NCI-H2196 (cell line): ENCODE measurements around the gene VOPP1.
"Not testable (repeated sequence)": the region's sequence is repeated elsewhere in the genome, so short reads cannot be mapped to it uniquely, and the experiment has no call there.

Experiments
- DNase-seq: peaks from one replicate; lab custom pipeline; 2025; ENCODE audit not compliant: unreplicated experiment; lab: John Stamatoyannopoulos, UW

Gene VOPP1

GRCh38 chr7:55572378-55573233, at the start of gene VOPP1:
VOPP1 (minus strand) TSS chr7:55572502; CDS start chr7:55572324, 178 bp downstream.
- DNase-seq = peak; percentile 83

DNA sequence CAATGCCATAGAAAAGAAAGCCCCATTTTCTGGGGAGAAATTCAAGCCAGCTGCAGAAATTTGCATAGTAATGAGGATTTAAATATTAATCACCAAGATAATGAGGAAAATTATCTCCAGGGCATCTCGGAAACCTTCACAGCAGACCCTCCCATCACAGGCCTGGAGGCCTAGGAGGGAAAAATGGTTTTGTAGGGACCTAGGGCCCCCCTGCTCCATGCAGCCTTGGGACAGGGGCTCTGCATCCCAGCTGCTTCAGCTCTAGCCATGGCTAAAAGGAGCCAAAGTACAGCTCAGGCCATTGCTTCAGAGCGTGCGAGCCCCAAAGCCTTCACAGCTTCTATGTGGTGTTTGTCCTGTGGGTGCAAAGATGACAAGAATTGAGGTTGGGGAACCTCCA, 46.6 kb upstream of the VOPP1 start:
- no peak for DNase-seq

GRCh38 chr7:55614365-55615064, 42.2 kb upstream of the VOPP1 start:
- not testable (repeated sequence) for DNase-seq

DNA sequence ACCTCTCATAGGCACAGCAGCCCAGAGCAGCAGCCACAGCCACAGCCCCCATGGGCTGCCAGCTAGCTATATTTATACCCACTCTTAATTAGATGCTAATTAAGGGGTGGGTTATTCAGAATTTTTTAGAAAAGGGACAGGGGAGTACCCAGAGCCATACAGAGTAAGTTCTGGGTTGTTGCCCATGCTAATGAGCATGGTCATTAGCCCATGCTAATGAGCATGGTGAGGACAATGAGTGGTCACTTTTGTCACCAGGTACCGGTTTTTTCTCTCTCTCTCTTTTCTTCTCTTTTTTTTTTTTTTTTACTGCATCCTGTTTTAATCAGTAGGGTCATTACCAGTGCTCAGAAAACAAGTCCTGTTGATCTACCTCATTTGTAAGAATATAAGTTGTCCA, 37.4 kb upstream of the VOPP1 start:
- not testable (repeated sequence) for DNase-seq

DNA sequence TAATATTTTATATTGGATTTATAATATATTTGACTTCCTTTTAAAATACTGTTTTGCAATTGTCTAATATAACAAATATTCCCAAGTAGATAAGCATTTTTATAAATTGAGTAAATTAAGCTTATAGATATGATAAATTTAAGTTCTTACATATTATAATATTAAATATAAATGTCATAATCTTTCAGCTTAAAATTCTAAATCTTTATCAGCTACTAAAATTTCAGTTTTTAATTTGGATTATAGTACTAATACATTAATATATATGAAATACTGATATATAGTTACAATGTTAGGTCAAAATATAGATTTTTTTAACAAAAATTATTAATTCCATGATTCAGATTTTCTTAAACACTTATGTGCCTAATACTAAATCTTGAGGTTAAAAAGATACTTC, 33.4 kb upstream of the VOPP1 start:
- DNase-seq = not testable (repeated sequence)

GRCh38 chr7:55597944-55598499, 25.7 kb upstream of the VOPP1 start:
- not testable (repeated sequence) for DNase-seq

- not testable (repeated sequence) for DNase-seq
Observed at GRCh38 chr7:55597214-55597739, 25.0 kb upstream of the VOPP1 start.

DNA sequence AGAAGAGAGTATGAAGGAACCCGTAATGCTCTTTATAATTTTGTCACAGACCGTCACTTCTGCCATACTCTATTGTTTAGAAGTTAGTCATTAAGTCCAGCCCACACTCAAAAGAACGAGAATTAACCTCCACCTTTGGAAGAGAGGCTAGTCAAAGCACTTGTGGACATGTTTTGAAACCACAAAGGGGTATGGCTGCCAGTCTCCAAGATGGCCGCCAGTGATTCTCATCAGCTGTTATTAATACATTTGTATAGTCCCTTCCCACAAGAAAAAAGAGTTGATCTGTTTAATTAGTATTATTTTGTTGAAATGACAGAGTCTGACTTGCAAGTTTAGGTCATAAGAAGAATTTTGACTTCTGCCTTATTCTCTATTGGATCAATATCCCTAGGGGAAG, 23.2 kb upstream of the VOPP1 start:
- no peak for DNase-seq

GRCh38 chr7:55594870-55595269, 22.6 kb upstream of the VOPP1 start:
- no peak for DNase-seq

DNA sequence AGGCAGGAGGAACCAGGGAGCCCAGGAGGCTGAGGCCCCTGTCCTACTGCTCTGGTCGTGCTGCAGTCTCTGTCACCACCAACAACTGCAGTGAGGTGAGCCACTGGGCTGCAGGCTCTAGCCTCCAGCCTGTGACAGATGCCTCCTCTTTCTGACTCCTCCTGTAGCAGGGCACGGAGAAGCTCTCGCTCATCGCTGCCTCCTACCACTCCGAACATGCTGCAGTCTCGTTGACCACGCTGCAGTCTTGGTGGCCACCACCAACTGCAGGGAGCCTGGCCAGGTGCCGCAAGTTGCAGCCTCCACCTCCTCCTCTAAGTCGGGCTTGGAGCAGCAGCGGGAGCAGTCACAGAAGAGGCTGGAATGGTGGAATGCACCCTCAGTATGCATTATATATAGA, 22.1 kb upstream of the VOPP1 start:
- no peak for DNase-seq

- DNase-seq = peak; percentile 86
Observed at GRCh38 chr7:55593515-55594318, 21.4 kb upstream of the VOPP1 start.

DNA sequence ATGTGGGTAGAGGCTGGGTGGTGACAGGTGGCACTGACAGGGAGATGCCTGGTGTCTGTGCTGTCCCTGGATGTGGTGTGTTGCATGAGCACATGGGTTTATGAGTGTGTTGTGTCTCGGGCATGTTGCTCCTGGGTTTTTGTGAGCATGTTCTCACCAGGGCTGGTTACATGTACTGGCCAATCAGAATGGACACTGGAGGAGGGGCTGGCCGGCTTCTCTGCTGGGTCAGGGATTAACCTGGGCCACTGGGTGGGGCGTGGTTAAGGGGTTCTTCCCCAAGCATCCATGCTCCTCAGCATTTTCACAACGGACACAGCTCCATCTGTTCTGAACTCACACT, 20.8 kb upstream of the VOPP1 start:
- no peak for DNase-seq

- no peak for DNase-seq
Observed at GRCh38 chr7:55592492-55592891, 20.2 kb upstream of the VOPP1 start.

DNA sequence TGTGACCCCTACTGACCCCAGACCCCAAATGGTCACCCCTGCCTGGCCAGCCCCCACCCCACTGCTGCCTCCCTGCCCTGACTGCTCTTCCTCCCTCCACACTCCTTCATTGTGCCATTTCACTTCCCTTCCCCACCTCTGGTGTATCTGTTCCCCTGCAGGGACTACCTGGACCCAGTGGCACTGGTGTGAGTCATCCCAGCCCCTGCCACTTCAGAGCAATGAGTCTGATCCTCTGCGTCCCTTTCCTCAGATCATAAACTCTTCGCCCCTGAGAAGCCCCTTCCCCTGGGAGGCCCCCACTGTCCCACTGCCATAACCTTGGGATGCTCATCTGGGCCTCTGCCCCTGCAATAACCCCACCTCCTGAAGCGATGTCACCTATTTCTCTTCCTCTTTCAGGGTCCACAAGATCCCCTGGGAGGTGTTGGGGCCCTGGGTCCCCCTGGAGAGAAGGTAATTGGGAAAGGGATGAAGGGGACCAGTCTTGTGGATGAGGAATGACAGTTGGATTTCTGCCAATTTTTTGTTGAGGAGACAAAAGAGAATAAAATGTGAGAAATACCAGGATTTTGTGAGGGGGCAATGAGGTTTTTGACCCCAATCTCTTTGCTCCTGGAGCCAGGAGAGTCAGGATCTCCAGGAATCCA, 19.1 kb upstream of the VOPP1 start:
- DNase-seq = no peak

DNA sequence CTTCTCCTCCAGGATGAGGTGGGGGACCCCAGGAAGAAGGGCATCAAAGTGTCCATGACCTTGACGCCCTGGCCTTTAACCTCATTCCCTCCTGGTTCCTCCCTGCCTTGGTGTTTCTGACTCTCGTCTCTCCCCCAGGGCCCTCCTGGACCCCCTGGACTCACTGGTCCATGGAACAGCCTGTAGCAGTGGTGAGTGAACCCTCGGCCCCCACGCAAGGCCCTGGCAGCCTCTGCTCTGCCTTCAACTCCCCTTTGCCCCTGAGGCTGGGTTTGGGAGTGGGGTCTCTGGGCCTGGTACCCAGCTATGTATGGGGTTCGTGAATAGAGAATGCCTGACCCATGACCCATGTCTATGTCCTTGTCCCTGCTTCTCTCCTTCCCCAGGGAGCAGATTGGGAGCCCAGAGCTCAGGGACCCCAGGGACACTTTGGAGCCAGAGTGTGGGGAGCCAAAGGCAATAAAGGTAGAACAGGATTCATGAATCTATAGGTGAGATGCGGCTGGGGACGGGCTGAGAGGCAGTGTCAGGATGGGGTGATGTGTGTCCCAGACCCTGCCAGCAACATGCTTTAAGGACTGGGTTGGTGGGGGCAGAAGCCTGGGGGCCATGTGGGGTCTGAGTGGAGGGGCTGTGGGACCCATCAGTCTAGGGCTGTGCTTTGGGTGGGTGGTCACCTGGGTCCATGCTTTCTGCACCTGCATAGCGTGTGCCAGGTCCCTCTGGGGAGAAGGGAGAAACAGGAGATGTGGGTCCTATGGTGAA, 18.4 kb upstream of the VOPP1 start:
- DNase-seq = no peak

- no peak for DNase-seq
Observed at GRCh38 chr7:55589905-55590304, 17.6 kb upstream of the VOPP1 start.

GRCh38 chr7:55588976-55589604, 16.8 kb upstream of the VOPP1 start:
- no peak for DNase-seq

- DNase-seq = no peak
Observed at GRCh38 chr7:55588379-55588699, 16.0 kb upstream of the VOPP1 start.

DNA sequence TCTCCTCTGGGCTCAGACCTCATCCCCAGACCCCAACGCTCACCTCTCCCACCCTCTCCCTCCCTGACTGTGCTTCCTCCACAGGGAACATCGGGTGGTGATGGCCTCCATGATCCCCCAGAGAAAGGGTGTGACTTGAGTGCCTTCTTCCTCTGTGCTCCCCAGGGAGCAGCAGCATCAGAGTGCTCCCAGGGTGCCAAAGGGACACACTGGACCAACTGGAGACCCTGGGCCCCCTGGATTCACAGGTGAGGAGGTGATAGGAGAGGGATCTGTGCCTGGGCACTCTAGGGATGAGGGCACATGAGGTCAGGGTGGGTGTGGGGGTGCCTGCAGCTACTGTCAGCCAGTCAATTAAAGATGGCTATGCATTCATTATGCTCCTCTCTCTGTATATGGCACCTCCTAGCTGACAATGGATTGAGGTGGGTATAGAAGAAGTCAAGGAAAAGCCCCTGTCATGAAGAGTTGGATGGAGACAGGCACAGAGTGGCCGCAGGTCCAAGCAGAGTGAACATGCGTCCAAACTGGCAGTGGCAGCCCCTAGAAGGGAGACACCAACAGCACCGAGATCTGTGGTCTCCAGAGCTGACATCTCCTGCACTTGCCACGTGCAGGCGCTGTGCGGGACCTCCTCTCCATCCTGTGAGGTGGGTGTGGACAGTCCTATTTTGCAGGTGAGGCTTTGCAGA, 15.5 kb upstream of the VOPP1 start:
- DNase-seq = no peak
